K562 (cell line): ENCODE data around the gene ATXN1.

ENCODE experiments used
- E2F1 ChIP-seq: sonication (generic); formaldehyde crosslinking; IDR thresholded peaks from 2 replicates; pipeline ENCODE4 v1.8.1; 2023; ENCODE audit warnings: mild to moderate bottlenecking, missing genetic modification reagents, moderate library complexity
- ZNF174 ChIP-seq: fragments of 250-450 bp; sonication (Bioruptor Pico); IDR thresholded peaks from 2 replicates; pipeline ENCODE4 v1.4.0; 2020; ENCODE audit warnings: mild to moderate bottlenecking

GRCh38 chr6:16270178-16270794 lies 491.0 kb downstream of the ATXN1 start:
- TF ChIP-seq ZNF174 (CRISPR knock-in tag) = no peak
- no peak; the same call in 1 of the 2 replicates for TF ChIP-seq E2F1 (CRISPR knock-in tag)
